HepG2 (cell line): ENCODE data around the gene POLR2H.

ENCODE experiments used
- FOXP1 ChIP-seq, 2 experiments: fragments of 450-650 bp in 1 of 2; IDR thresholded peaks; 2 replicates each; pipeline ENCODE4 v1.6.1; 2017 to 2018; ENCODE audit warnings: antibody characterized with exemption in 1 of 2
- IRF2 ChIP-seq: IDR thresholded peaks from 2 replicates; pipeline ENCODE4 v1.6.1; 2018; ENCODE audit warnings: missing genetic modification reagents, missing compliant biosample characterization
- MAX ChIP-seq: IDR thresholded peaks from 2 replicates; pipeline ENCODE4 v1.6.1; 2012; ENCODE audit warnings: inconsistent platforms
- POLR2A ChIP-seq, 2 experiments: IDR thresholded peaks; 2 replicates each; pipeline ENCODE4 v1.6.1; 2011; ENCODE audit warnings: low read depth in 2 of 2, low read length in 2 of 2, mild to moderate bottlenecking in 1 of 2, moderate library complexity in 1 of 2; ENCODE audit not compliant: insufficient read depth in 1 of 2
- SRF ChIP-seq: IDR thresholded peaks from 2 replicates; pipeline ENCODE4 v1.6.1; 2011; ENCODE audit warnings: mild to moderate bottlenecking, low read depth, low read length, moderate library complexity
- TCF12 ChIP-seq, 2 experiments: fragments of 450-650 bp in 1 of 2; sonication (generic) in 1 of 2; formaldehyde crosslinking in 1 of 2; IDR thresholded peaks; 2 replicates each; pipeline versions ENCODE4 v1.6.1 to v1.8.0; 2017 to 2022; ENCODE audit warnings: antibody characterized with exemption in 1 of 2, mild to moderate bottlenecking in 1 of 2, missing genetic modification reagents in 1 of 2, moderate library complexity in 1 of 2
- ZNF281 ChIP-seq: sonication (generic); formaldehyde crosslinking; IDR thresholded peaks from 2 replicates; pipeline ENCODE4 v1.4.0; 2020; ENCODE audit warnings: missing genetic modification reagents, borderline replicate concordance
- ZNF512 ChIP-seq: sonication (generic); formaldehyde crosslinking; IDR thresholded peaks from 2 replicates; pipeline ENCODE4 v1.4.0; 2020; ENCODE audit warnings: mild to moderate bottlenecking, missing genetic modification reagents
- ZNF780A ChIP-seq: sonication (generic); formaldehyde crosslinking; IDR thresholded peaks from 2 replicates; pipeline ENCODE4 v1.8.0; 2022; ENCODE audit warnings: mild to moderate bottlenecking, missing genetic modification reagents, moderate library complexity
- ZNF878 ChIP-seq: sonication (generic); formaldehyde crosslinking; IDR thresholded peaks from 2 replicates; pipeline ENCODE4 v1.8.1; 2023; ENCODE audit warnings: mild to moderate bottlenecking, missing genetic modification reagents, moderate library complexity

GRCh38 chr3:184409331-184409926, 47.9 kb downstream of the POLR2H start:
- TF ChIP-seq ZNF878 (CRISPR knock-in tag): no peak
- TF ChIP-seq ZNF780A: no peak
- TF ChIP-seq POLR2A (IDR thresholded peaks at IDR 0.05; ENCODE audit: insufficient read depth in 1 of 2, low read depth in 2 of 2, low read length in 2 of 2): no peak
- TF ChIP-seq ZNF512 (CRISPR knock-in tag): no peak
- TF ChIP-seq SRF: no peak
- TF ChIP-seq TCF12 (IDR thresholded peaks at IDR 0.05): no peak
- TF ChIP-seq TCF12 (CRISPR knock-in tag; IDR thresholded peaks at IDR 0.05): no peak
- TF ChIP-seq FOXP1 (IDR thresholded peaks at IDR 0.05): no peak
- TF ChIP-seq FOXP1 (CRISPR knock-in tag; IDR thresholded peaks at IDR 0.05): no peak
- no peak for TF ChIP-seq MAX
- no peak for TF ChIP-seq IRF2 (CRISPR knock-in tag)
- no peak for TF ChIP-seq ZNF281 (CRISPR knock-in tag)
